ENCODE results near the gene DDB1.

DNA sequence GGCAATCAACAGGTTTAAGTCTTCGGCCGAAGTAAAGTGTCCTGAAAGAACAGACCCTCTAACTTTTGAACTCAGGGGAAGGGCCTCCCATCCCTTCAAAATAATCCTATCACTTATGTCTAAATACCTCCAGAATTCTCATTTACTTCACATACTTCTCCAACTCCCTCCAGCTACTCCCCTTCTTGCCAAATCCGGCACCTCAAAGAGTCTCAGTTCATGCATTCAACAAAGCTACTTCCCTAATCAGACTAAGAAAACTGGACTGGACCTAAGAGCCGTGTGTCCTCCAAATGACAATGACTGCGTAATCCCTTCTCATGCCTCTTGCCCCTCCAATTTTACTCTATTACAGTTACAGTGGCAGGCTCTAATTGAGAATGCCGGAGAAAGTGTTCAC lies 1.3 kb downstream of the DDB1 start:
- TF ChIP-seq, protein P1, sequence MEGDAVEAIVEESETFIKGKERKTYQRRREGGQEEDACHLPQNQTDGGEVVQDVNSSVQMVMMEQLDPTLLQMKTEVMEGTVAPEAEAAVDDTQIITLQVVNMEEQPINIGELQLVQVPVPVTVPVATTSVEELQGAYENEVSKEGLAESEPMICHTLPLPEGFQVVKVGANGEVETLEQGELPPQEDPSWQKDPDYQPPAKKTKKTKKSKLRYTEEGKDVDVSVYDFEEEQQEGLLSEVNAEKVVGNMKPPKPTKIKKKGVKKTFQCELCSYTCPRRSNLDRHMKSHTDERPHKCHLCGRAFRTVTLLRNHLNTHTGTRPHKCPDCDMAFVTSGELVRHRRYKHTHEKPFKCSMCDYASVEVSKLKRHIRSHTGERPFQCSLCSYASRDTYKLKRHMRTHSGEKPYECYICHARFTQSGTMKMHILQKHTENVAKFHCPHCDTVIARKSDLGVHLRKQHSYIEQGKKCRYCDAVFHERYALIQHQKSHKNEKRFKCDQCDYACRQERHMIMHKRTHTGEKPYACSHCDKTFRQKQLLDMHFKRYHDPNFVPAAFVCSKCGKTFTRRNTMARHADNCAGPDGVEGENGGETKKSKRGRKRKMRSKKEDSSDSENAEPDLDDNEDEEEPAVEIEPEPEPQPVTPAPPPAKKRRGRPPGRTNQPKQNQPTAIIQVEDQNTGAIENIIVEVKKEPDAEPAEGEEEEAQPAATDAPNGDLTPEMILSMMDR (IDR thresholded peaks at IDR 0.05): no peak
- no peak for TF ChIP-seq POLR2A (IDR thresholded peaks at IDR 0.05)

Data from adrenal gland (tissue), 5 donors.